ENCODE results near the gene LAMA4.

The LAMA4 gene

GRCh38 chr6:112194511-112194910, 59.9 kb downstream of the LAMA4 start:
- TF ChIP-seq PPARA (CRISPR knock-in tag; IDR thresholded peaks at IDR 0.05; ENCODE audit: borderline replicate concordance), result no peak
- TF ChIP-seq, protein P1, sequence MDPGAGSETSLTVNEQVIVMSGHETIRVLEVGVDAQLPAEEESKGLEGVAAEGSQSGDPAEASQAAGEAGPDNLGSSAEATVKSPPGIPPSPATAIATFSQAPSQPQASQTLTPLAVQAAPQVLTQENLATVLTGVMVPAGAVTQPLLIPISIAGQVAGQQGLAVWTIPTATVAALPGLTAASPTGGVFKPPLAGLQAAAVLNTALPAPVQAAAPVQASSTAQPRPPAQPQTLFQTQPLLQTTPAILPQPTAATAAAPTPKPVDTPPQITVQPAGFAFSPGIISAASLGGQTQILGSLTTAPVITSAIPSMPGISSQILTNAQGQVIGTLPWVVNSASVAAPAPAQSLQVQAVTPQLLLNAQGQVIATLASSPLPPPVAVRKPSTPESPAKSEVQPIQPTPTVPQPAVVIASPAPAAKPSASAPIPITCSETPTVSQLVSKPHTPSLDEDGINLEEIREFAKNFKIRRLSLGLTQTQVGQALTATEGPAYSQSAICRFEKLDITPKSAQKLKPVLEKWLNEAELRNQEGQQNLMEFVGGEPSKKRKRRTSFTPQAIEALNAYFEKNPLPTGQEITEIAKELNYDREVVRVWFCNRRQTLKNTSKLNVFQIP (CRISPR knock-in tag; IDR thresholded peaks at IDR 0.05; ENCODE audit: borderline replicate concordance, low read depth), result no peak
- no peak for TF ChIP-seq TCF4 (CRISPR knock-in tag; IDR thresholded peaks at IDR 0.05; ENCODE audit: borderline replicate concordance)
- no peak for TF ChIP-seq ISL1 (CRISPR knock-in tag; IDR thresholded peaks at IDR 0.05)
- no peak for TF ChIP-seq TSHZ2 (CRISPR knock-in tag; IDR thresholded peaks at IDR 0.05)
- TF ChIP-seq, protein P2, sequence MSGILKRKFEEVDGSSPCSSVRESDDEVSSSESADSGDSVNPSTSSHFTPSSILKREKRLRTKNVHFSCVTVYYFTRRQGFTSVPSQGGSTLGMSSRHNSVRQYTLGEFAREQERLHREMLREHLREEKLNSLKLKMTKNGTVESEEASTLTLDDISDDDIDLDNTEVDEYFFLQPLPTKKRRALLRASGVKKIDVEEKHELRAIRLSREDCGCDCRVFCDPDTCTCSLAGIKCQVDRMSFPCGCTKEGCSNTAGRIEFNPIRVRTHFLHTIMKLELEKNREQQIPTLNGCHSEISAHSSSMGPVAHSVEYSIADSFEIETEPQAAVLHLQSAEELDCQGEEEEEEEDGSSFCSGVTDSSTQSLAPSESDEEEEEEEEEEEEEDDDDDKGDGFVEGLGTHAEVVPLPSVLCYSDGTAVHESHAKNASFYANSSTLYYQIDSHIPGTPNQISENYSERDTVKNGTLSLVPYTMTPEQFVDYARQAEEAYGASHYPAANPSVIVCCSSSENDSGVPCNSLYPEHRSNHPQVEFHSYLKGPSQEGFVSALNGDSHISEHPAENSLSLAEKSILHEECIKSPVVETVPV (CRISPR knock-in tag; IDR thresholded peaks at IDR 0.05), result no peak
- TF ChIP-seq CSDC2 (CRISPR knock-in tag; IDR thresholded peaks at IDR 0.05), result no peak
- no peak for TF ChIP-seq SNAI2 (CRISPR knock-in tag; IDR thresholded peaks at IDR 0.05)

GRCh38 chr6:112193535-112194051, 60.8 kb downstream of the LAMA4 start:
- TF ChIP-seq, protein P2 (CRISPR knock-in tag; IDR thresholded peaks at IDR 0.05), result no peak
- no peak for TF ChIP-seq ZFP30 (CRISPR knock-in tag; IDR thresholded peaks at IDR 0.05)
- TF ChIP-seq OSR1 (CRISPR knock-in tag; IDR thresholded peaks at IDR 0.05), result no peak
- TF ChIP-seq TSHZ2 (CRISPR knock-in tag; IDR thresholded peaks at IDR 0.05), result no peak
- no peak for TF ChIP-seq ARNTL (CRISPR knock-in tag; IDR thresholded peaks at IDR 0.05; ENCODE audit: borderline replicate concordance, low read depth)
- TF ChIP-seq ZFP3 (CRISPR knock-in tag; IDR thresholded peaks at IDR 0.05), result no peak
- TF ChIP-seq PPARA (CRISPR knock-in tag; IDR thresholded peaks at IDR 0.05; ENCODE audit: borderline replicate concordance), result no peak
- TF ChIP-seq RARB (CRISPR knock-in tag; IDR thresholded peaks at IDR 0.05), result no peak
- no peak for TF ChIP-seq SNAI2 (CRISPR knock-in tag; IDR thresholded peaks at IDR 0.05)
- TF ChIP-seq ZNF565 (CRISPR knock-in tag; conservative IDR thresholded peaks at IDR 0.05; ENCODE audit: low read depth), result no peak
- TF ChIP-seq BACH2 (CRISPR knock-in tag; IDR thresholded peaks at IDR 0.05; ENCODE audit: borderline replicate concordance), result no peak
- TF ChIP-seq ZC3H10 (CRISPR knock-in tag; IDR thresholded peaks at IDR 0.05), result no peak
- TF ChIP-seq CREB5 (CRISPR knock-in tag; IDR thresholded peaks at IDR 0.05; ENCODE audit: low read depth), result no peak
- no peak for TF ChIP-seq ZNF8 (CRISPR knock-in tag; IDR thresholded peaks at IDR 0.05)
- no peak for TF ChIP-seq ISL1 (CRISPR knock-in tag; IDR thresholded peaks at IDR 0.05)
- no peak for TF ChIP-seq TCF4 (CRISPR knock-in tag; IDR thresholded peaks at IDR 0.05; ENCODE audit: borderline replicate concordance)
- TF ChIP-seq ZNF70 (CRISPR knock-in tag; IDR thresholded peaks at IDR 0.05), result no peak
- TF ChIP-seq, protein P1 (CRISPR knock-in tag; IDR thresholded peaks at IDR 0.05; ENCODE audit: borderline replicate concordance, low read depth), result no peak
- TF ChIP-seq ESRRG (CRISPR knock-in tag; IDR thresholded peaks at IDR 0.05), result no peak
- TF ChIP-seq CSDC2 (CRISPR knock-in tag; IDR thresholded peaks at IDR 0.05), result no peak
- no peak for ATAC-seq

More at GRCh38 chr6:112194511-112194910, 59.9 kb downstream of the LAMA4 start:
- no peak for ATAC-seq

All from SK-N-SH treated with all-trans-retinoic acid at 6 μM for 48 hours (cell line).